ENCODE results near the gene SLC30A3.

The SLC30A3 gene

DNA sequence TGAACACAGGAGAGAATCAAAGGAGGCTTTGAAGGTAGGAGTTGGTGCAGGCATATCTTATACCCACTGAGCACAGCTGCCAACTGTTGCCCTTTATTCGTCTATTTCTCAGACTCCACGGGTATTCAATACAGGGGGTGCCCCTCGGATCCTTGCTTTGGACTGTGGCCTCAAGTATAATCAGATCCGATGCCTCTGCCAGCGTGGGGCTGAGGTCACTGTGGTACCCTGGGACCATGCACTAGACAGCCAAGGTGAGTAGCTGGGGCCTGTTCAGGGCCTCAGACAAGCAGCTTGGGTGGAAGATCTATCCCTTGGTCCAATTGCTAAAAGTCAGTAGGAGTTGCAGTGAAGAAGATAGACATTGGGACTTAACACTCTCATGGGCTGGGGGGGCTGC lies 40.4 kb downstream of the SLC30A3 start:
- no peak for DNase-seq

- no peak for DNase-seq
These were observed 41.7 kb downstream of the SLC30A3 start for GRCh38 chr2:27221166-27221565.

DNA sequence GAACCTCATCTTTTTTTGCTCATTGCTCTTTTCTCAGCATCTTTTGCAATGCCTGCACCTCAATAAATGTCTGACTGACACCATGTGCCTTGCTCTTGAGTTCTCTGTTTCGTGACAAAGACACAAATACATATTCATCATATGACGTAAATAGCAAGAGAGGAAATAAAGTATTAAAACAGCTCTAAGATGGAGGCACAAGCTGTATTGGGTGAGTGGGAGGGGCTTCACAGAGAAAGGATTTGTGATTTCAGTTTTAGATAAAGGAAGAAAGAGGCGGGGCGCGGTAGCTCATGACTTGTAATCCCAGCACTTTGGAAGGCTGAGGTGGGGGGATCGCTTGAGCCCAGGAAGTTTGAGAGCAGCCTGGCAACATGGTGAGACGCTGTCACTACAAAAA lies 42.8 kb downstream of the SLC30A3 start:
- DNase-seq = no peak

GRCh38 chr2:27219091-27219490 lies 43.8 kb downstream of the SLC30A3 start:
- no peak for DNase-seq

DNA sequence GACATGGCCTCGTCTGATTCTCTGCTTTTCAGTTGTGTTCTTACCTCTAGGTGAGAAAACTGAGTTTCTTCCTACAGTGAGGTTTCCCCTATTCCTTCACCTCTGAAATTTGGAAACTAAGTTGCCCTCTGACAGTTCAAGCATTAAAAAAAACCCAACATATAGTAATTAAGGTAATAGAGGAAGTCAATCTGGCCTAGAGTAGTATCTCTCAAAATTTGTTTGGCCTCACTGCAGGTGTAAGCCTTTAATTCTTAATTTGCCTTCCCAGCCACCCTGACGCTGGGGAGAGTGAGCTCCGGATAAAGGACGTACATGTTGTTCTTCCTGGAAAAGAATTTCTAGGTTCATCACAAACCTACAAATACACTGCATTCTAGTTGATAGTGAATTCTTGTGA lies 44.2 kb downstream of the SLC30A3 start:
- DNase-seq = no peak

DNA sequence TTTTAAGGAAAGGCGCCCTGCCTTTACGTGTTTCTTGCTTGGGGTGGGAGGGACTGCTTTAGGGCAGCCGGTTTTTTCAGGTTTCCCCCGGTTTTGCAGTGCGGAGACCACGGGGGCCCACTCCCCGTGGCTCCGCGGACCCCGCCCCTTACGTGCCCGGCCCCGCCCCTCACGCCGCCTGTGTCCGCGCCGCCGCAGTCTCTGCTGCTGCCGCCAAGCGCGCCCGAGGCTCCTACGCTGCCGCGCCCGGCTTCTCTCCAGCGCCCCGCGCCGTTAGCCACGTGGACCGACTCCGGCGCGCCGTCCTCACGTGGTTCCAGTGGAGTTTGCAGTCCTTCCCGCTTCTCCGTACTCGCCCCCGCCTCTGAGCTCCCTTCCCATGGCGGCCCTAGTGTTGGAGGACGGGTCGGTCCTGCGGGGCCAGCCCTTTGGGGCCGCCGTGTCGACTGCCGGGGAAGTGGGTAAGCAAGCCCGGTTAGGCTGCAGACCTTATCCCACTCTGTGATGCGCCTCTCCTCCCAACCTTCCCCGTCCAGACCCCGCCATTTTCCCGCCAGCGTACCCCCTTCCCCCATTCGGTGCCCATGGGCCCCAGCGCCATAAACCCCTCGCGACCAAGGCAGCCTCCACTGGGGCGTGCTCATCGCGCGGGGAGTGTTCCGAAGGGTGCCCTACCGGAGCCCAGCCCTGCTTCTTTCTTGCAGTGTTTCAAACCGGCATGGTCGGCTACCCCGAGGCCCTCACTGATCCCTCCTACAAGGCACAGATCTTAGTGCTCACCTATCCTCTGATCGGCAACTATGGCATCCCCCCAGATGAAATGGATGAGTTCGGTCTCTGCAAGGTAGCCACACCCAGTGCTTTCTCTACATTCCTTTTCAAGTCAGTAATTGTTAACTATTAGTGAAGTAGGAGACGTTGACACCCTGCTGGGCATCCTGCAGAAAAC lies 45.4 kb downstream of the SLC30A3 start, which contains the start of gene CAD:
Gene CAD, plus strand, starts transcription at position 197 of the 949 bp plus-strand sequence. Its CDS starts 183 bp downstream, at position 380.
- DNase-seq = peak; percentile 90

GRCh38 chr2:27216416-27217137 lies 46.3 kb downstream of the SLC30A3 start:
- no peak for DNase-seq

- DNase-seq = no peak
These were observed 47.9 kb downstream of the SLC30A3 start for GRCh38 chr2:27214941-27215340.

DNA sequence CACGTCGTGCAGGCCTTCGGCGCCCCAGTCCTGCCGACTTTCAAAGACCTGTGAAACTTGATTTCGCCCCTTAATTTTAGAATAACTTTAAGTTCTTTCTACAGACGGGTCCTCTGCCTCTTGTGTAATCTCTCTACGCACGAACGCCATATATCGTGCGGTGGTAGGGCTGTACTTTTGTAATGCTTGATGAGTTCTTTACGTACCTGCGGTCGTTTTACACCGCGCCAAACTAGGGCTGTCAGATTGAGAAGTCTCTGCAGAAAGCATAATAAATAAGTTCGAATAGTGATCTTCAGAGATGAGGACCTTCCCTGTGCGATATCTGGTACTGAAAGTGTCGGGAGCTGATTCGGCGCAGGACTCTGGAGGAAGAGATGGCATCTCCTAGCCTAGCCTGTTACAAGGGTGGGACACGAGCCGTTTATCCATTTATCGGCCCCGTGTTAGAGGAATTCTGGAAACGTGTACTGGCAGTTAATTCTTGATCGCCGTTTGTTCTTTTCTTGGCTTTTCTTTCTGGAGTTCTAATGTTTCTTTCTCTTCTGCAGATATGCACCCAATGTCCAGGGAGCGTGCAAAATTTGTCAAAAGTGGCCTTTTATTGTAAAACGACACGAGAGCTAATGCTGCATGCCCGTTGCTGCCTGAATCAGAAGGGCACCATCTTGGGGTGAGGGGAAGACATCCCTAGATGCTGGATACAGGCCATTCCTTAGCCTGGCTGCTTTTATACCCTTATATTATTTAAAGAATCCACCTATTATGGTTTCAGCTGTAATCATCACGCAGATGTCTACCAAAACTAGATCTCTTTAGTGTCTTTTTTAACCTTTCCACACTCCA lies 50.0 kb downstream of the SLC30A3 start:
- DNase-seq = peak; percentile 48

DNA sequence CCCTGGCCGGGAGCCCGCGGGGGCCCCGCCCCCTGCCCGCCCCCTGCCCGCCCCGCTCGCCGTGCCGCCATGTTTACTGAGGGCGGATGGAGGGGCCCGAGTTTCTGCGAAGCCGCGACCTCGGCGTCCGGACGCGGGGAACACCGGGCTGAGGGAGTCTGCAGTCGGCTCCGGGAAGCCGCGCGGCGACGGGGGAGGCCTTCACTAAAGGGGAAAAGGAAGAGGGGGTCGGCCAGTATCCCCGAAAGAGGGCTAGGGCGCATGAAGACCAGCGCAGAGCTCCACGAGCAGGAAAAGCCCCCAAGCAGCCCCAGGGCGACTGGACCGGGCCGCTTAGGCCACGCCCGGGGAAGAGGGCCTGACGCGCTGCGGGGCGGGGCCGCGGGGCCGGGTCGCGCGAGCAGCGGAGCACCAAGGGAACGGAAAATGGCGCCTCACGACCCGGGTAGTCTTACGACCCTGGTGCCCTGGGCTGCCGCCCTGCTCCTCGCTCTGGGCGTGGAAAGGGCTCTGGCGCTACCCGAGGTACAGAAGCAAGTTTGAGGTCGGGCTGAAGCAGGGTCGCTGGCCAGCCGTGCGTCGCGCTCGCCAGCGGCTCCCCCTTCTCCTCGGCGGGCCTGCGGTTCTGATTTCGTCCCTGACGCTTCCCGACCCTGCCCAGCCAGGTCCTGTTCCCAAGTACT lies 50.8 kb downstream of the SLC30A3 start, which contains the start of the genes ATRAID and SLC5A6:
Gene ATRAID, plus strand, starts transcription at position 99 of the 683 bp plus-strand sequence. Its CDS starts 328 bp downstream, at position 427.
Gene SLC5A6, minus strand, starts transcription at position 326 of the 683 bp plus-strand sequence. CDS start 4,618 bp downstream, outside the sequence.
- DNase-seq = peak; percentile 91

GRCh38 chr2:27211241-27211942 lies 51.5 kb downstream of the SLC30A3 start:
- DNase-seq = no peak

- no peak for DNase-seq
These were observed 53.0 kb downstream of the SLC30A3 start for GRCh38 chr2:27209621-27210401.

- no peak for DNase-seq
These were observed 54.3 kb downstream of the SLC30A3 start for GRCh38 chr2:27208486-27209050.

DNA sequence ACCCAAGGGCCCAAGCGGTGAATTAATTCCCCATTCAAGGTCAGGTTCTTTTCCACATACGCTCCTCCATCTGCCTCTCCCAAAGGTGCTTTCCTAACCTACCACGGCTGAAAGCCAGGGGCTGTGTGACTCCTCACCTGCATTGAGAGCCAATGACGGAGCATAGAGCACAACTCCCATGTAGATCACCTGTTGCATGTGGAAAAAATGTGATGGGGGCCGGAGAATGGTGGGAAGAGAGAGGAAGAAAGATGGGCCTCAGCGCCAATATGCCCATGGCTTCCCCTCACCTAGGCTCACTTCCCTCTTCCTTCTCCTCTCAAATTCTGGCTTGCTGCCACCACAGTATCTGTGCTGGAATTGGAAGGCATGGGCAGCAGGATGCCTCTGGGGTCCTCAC lies 56.5 kb downstream of the SLC30A3 start:
- no peak for DNase-seq

DNA sequence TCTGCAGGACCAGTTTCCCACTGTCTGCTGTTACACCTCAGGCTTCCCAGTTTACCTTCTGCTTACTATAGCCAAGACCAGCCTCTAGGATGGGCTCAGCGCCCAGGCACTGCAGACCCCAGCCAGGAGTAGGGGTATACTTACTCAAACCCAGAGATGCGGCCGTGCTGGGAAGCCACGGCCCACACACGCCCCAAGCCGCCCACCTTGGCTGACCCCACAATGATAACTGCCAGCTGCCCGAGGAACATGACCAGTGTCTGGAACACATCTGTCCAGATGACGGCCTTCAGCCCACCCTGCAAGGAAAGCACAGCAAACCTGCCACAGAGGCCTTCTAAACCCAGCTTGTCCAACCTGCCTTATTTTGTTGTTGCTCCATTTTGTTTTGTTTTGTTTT lies 57.6 kb downstream of the SLC30A3 start:
- no peak for DNase-seq

DNA sequence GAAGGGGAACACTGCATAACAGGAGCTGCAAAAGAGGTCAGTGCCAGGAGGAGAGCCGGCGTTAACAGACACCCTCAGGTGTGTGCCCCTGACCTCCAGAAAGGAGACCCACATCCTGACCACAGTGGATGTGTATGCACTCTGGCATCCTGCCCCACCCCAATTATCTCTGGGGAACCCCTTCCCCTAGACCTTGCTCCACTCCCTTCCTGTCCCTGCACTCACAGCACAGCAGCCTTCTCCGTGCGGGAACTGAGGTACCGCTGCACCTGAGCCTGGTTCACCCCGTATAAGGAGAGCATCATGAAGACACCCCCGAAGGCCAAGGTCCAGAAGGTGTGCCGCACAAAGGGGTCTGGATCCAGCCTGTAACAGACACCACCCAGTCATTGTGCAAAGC lies 58.3 kb downstream of the SLC30A3 start:
- DNase-seq = no peak

DNA sequence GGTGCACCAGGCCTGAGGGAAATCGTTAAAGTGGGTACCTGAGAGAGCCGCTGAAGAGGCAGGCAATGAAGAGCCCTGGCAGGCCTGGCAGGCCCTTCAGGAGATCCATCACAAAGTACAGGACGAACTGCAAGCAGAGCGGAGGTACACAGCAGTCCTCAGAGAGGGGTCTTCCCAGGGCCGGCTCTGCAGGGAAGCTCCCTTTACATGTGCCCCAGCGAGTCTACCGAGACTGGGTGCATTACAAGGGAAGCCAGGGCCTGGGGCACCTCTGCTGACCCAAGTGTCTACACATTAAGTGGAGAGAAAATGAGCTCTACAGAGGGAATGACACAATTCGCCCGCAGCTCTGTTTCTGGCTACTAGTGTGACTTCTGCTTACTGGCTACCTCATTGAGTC lies 59.1 kb downstream of the SLC30A3 start:
- no peak for DNase-seq
